SK-N-DZ (cell line): ENCODE results near the gene ZNF292.
"Not testable (repeated sequence)": the region's sequence is repeated elsewhere in the genome, so short reads cannot be mapped to it uniquely, and the experiment has no call there.

Source experiments
- DNase-seq: peaks from one replicate; pipeline ENCODE4 v3.0.0-alpha.2; 2015; ENCODE audit warnings: low spot score

ZNF292 gene

DNA sequence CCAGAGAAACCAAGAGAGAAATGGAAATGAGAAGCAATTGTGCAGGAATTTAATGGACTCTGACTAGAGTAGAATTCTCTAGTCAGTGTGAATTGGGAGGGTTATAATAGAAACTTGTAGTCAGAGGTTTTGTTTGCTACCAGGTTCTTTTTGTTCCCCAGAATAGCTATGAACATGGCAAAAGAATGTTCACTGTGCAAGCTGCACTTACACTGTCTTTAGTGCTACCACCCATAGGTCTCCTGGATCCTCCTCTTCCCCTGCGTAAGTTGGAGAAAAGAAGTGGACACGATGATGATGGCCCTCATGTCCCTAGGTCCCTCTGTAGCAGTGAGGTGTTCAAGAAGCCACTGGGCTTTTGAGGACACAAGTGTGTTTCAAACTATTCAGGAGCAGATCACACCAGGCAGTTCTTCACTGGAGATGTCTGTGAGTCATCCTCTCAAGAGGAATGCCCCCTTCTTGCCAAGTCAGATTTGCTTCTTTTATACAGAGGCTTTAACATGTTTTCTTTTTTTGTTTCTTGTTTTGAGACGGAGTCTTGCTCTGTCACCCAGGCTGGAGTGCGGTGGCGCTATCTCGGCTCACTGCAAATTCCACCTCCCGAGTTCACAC, 119.4 kb downstream of the ZNF292 start:
- no peak for DNase-seq

DNA sequence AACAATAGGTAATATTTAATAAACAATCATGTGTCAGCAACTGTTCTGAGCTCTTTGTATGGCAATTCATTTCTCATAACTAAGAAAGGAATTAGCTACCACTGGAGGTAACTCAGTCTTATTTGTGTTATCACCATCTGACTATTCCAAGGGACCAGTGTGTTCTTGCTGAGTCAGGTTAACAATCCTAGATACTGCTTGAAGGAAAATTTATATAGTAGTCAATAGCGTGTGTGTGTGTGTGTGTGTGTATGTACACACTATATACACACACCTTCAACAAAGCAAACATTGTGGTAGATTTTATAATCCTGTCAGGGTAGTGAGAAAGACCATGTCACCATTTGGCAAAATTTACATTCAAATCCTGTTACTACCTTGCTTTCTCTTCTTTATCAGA, 121.3 kb downstream of the ZNF292 start:
- DNase-seq = no peak

DNA sequence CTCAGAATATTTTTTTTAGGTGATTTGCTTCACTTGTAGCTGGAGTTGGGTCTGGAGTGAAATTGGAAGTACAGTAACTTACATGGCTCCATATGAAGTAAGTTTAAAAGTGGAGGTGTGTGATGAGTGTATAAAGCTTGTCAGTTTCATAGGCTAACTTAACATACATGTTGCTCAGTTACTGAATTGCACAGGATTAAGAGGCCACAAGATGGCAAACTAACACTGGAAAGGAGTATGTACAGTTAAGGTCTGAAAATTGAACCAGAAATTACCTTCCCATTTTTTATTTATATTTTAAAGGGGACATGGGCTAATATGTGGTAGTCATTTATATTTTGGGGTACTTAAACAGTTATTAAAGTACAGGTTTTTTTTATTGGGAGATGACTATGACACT, 121.8 kb downstream of the ZNF292 start:
- peak; percentile 49 for DNase-seq

DNA sequence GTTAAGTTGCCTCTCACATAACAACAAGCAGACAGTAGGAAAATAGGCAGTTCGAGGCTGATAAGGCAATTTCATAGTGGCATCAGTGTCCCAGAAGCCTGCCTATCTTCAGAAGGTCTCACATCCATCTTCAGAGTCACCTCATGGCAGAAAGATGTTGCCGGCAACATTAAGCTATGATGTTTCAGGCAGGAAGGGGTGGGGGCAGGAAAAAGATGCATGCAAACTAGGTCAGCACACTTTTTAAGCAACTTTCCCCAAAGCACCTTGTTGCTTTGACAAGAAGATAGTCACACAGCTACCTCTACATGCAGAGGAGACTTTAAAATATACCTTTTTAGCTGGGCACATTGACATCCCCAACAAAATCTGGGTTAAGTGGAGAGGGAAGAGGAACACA, 123.8 kb downstream of the ZNF292 start:
- peak; percentile 90 for DNase-seq

DNA sequence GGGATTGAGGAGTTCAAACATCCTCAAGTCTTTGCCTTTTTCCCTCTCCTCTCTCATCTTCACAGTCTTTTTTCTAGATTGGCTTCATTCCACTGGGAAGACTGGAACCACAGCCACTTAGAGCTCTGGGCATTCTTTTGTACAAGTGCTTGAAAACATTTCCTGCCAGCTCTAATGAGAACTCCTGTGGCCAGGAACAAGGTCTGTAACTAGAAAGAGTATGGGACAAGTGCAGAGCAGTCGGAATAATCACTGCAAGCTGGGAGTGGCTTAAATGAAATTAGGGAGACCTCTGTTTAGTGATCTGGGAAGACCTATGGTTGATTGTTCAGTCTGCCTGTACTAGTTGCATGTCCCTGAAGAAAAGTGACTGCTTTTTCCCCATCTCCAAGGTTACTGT, 126.1 kb downstream of the ZNF292 start:
- peak; percentile 59 for DNase-seq

DNA sequence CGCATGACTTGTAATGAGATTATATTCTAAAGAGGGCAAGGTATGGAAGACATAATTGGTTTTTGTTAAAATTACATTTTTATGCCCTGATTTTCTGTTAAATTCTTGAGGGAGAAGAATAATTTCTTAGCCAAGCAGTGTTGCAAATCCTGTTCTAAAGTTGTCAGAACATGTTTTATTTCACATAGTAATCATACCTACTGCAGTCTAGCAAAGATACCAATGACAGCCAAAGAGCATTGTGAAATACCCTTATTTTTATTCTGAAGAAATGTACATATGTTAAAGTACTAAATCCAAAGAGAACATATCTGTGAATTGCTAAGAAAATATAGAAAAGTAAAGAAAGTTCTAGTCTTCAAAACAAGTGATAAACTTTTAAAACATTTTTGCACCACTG, 127.4 kb downstream of the ZNF292 start:
- DNase-seq = no peak

DNA sequence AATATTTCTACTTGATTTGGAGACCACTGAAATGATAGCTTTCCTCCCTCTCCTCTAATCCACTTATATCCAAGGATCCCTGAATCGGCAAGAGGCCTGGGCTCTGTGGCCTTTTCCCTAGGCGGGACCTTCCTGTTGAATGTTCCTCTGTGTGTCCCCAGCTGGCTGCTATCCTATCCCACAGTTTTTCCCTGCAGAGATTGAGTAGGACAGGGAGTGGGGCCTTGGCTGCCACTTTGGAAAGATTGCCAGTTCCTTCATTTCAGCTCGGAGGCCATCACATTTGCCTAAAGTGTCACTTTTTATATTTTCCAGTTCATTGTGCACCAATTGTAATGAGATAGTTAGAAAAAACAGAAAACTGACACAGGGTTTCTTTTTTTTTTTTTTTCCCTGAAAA, 128.1 kb downstream of the ZNF292 start:
- DNase-seq = no peak

DNA sequence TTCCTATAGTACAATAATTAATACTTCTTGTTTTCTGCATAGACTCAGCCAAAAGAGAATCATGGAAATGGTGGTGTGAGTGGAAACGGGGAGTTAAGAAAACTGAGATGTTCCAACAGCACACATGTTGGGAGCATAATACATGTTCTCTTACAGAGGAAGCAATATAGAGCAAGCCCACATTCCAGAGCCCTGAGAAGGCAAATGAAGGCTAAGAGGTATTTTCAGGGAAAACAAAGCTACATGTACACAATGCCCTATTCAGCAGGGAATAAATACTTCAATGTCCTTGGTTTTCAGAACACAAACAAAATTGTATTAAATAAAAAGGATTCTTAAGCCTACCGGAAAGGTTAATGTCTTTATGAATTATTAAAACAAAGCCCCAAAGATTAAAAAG, 131.9 kb downstream of the ZNF292 start:
- no peak for DNase-seq

DNA sequence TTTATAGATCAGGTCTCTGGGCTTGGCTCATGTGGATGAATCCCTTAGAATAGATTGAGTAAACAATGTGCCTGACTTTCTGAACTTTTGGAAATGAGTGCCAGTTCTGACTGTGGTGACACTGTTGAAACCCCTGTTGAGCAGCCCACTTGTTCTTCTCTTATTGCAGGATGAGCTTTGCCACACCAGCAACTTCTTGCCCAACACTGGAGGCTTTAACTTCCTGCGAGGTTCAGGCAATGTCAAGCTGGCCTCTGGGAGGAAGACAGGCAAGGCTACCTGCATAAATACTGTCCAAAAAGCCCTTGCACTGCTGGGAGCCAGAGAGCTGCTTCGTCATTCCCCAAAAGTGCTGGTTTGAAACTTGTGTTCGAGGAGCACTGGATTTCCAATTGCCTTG, 134.2 kb downstream of the ZNF292 start:
- no peak for DNase-seq

DNA sequence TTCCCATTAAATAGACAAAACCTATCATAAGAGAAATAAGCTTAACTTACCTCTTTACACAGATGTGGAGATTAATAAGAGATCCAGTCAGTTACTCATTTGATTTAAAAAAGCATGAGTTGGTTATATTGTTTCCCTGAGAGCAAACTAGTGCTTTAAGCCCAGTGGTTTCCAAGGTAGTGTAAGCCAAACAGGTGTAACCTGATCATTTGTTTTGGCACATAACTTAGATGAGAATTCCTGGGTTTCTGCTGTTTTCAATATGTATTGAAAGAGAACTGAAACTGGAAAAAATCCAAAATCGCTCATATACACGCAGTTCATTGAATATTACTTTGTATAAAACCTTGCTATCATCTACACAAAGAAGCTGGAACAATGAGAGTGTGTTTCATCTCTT, 136.5 kb downstream of the ZNF292 start:
- DNase-seq = no peak

DNA sequence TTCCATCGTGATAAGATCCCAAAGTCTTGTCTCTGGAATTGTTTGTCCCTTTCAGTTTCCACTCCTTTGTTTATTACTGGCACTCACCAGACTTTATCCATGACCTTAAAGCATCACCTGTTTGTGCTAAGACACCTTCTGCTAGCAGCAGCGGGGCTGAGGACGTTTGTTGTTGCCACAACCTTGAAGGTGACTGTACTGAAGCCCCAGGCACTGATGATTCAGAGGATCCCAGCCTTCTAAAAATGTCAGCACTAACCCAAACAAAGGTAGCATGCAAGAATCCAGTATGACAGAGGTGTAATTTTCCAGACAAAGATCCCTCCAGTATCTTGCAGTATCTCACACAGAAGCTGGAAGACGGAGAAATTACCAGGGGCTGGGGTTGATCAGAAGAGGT, 138.2 kb downstream of the ZNF292 start:
- no peak for DNase-seq

DNA sequence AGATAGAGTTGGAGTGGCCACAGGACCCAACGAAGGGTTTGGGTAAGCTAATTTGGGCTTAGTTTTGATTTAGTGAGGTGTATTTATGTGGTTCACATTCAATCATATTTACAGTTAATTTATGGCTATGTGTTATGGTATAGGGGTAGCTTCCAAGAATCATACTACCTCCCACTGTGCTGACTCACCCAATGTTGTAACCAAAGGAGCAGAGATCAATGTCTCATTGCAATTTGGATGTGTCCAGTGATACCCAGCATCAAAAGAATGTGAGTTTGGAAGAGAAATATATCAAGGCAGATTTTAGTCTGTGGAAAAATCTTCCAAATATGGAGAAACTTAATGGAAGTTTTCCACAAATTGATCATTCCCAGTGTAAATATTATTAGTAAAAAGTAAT, 141.8 kb downstream of the ZNF292 start:
- no peak for DNase-seq

DNA sequence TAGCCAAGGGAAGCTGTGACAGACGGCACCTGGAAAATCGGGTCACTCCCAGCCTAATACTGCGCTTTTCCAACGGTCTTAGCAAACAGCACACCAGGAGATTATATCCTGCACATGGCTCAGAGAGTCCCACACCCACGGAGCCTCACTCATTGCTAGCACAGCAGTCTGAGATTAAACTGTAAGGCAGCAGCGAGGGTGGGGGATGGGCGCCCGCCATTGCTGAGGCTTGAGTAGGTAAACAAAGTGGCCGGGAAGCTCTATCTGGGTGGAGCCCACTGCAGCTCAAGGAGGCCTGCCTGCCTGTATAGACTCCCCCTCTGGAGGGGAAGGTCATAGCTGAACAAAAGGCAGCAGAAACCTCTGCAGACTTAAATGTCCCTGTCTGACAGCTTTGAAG, 145.9 kb downstream of the ZNF292 start:
- DNase-seq = not testable (repeated sequence)

DNA sequence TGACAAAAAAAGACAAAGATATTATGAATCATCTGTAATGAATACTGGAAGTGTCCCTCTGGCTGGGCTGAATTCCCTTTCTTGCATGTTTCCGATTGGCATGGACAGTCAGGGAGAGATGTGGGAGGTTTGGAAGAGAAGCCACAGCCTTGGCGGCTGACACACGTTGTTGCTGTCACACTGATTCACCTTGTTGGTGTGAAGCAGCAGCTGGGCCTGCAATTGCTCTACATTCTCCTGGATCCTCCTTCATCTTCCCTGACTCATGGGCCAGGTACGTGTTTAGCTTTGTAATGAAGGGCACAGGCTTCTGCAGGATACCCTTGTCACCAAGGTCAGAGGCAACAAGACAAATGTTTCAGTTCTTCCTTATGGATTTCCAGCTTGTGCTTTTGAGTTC, 153.6 kb downstream of the ZNF292 start:
- no peak for DNase-seq

DNA sequence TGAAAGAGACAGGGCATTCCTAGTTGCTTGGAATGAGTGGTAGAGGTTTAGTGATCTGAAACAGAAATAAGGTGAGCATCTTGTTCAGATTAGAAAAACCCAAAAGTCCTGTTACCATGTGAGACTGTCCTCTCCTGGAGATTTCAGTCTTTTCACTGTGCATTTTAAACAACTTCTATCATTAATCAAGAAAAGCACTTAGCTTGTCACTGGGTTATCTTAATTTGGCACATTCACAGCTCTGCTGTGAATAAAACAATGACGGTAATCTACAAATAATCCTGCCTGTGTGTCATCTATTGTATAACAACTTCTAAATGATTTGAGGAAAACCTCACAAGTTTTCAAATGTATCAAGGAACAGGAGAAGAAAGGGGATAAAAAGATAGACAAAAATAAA, 157.5 kb downstream of the ZNF292 start:
- no peak for DNase-seq
